AG04449 (cell line): Measurements from ENCODE around the gene CRYBA4.

Experiments used
- CTCF ChIA-PET: fragments of 350-600 bp; formaldehyde crosslinking; extraction: SDS; loops from one replicate; lab custom pipeline; 2021; ENCODE audit warnings: antibody characterized with exemption; lab: Yijun Ruan, JAX
- POLR2A ChIA-PET: fragments of 400-600, 350-600 bp; formaldehyde crosslinking; extraction: SDS; loops from one replicate; lab custom pipeline; 2020; ENCODE audit warnings: antibody characterized with exemption, inconsistent platforms; lab: Yijun Ruan, JAX
- DNase-seq: peaks from one replicate; pipeline ENCODE4 v3.0.0-alpha.2; 2010; ENCODE audit warnings: low read depth, low spot score
- H3K4me3 ChIP-seq: 2 replicates; pipeline ENCODE4 v1.5.1; 2011; ENCODE audit warnings: low read depth, mild to moderate bottlenecking, control low read depth, low read length
- TF ChIP-seq, protein P1 (sequence below): IDR thresholded peaks from one replicate; pipeline ENCODE4 v1.5.1; 2011; ENCODE audit warnings: mild to moderate bottlenecking, moderate library complexity, low read length, control low read depth, inconsistent platforms; ENCODE audit not compliant: insufficient read depth; ENCODE audit errors: missing control alignments

Gene CRYBA4

DNA sequence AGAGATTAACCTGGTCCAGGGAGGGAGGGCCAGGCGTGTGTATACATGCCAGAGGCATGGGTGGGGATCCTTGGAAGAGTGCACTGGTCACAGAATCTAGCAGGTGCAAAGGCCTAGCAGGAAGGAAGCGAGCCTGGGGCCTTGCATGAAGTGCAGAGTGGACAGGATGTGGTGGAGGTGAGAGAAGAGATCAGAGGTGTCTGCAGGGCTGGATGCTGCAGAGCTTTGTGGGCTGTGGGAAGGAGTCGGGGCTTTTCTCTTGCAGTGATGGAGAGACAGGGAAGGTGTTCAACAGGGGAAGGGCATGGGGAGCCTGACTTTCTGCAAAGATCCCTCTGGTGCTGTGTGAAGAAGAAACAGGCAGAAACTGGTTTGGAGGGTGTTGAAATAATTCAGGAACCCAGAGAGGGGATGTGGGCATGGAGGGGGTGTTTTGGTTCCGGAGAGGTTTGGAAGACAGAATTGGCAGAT, 29.3 kb upstream of the CRYBA4 start:
- CTCF ChIA-PET = interaction anchor here (0.9 kb wide), 1 partner anchor 12 kb away, joined by 3 read pairs; no protein-coding TSS in a partner anchor
- H3K4me3 ChIP-seq = no peak overlapping the region
- POLR2A ChIA-PET = no interaction called here

DNA sequence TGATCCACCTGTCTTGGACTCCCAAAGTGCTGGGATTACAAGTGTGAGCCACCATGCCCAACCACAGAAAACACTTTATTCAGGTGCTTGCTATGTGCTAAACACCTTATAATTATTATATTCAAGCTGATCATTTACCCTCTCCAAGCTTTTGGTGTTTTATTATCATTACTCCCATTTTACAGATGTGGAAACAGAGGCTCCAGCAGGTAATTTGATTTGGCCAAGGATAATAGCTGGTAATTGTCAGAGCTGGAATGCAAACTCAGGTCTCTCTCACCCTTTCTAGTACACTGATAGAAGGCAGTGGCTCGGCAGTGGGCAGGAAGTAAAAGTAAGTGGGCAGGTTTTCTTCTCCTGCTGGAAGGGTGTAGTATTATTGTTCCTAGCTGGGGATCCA, 28.0 kb upstream of the CRYBA4 start:
- no peak overlapping the region for H3K4me3 ChIP-seq
- ChIA-PET POLR2A (no interaction called here), CTCF (no interaction called here)
- TF ChIP-seq, protein P1, sequence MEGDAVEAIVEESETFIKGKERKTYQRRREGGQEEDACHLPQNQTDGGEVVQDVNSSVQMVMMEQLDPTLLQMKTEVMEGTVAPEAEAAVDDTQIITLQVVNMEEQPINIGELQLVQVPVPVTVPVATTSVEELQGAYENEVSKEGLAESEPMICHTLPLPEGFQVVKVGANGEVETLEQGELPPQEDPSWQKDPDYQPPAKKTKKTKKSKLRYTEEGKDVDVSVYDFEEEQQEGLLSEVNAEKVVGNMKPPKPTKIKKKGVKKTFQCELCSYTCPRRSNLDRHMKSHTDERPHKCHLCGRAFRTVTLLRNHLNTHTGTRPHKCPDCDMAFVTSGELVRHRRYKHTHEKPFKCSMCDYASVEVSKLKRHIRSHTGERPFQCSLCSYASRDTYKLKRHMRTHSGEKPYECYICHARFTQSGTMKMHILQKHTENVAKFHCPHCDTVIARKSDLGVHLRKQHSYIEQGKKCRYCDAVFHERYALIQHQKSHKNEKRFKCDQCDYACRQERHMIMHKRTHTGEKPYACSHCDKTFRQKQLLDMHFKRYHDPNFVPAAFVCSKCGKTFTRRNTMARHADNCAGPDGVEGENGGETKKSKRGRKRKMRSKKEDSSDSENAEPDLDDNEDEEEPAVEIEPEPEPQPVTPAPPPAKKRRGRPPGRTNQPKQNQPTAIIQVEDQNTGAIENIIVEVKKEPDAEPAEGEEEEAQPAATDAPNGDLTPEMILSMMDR = no peak
- DNase-seq = no peak

More for the DNA sequence above, 29.3 kb upstream of the CRYBA4 start:
- TF ChIP-seq, protein P1 = no peak
- DNase-seq = no peak

DNA sequence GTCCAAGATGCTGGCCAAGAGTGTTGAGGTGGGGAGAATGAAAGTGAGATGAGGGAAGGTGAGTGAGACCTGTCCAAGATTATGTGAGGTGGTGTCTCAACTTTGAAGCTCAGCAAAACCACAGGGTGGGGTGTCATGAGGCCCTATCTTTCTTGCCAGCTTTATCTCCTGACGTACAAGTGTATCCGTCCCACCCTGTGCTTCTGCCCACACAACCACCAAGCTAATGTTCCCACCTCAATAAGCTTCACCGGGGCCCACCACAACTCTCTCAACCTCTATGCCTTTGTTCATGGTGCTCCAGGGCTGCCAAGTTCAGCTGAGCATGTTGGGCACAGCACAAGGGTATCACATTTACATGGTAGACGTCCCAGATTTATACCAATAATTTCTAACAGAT, 24.7 kb upstream of the CRYBA4 start:
- ChIA-PET CTCF (no interaction called here), POLR2A (no interaction called here)
- TF ChIP-seq, protein P1 = no peak
- no peak overlapping the region for H3K4me3 ChIP-seq
- no peak for DNase-seq

DNA sequence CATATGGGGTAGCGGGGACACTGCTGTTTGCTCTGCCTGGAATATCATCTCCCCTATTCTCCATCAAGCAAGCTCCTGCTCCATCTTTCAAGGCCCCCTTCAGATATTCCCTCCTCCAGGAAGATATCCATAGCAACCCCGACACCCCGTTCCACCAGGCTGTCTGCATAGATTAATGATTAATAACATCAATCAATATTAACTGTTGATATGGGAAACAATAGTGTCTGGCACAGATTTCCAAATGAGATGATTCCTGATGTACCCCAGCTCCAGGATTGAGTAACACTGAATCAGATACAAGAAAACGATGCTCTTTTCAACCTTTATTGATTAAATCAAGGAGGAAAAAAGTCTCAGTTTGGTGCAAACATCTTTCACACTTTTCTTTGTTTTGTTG, 24.3 kb upstream of the CRYBA4 start:
- no peak for DNase-seq
- ChIA-PET CTCF (no interaction called here), POLR2A (no interaction called here)
- TF ChIP-seq, protein P1 = no peak
- no peak overlapping the region for H3K4me3 ChIP-seq

DNA sequence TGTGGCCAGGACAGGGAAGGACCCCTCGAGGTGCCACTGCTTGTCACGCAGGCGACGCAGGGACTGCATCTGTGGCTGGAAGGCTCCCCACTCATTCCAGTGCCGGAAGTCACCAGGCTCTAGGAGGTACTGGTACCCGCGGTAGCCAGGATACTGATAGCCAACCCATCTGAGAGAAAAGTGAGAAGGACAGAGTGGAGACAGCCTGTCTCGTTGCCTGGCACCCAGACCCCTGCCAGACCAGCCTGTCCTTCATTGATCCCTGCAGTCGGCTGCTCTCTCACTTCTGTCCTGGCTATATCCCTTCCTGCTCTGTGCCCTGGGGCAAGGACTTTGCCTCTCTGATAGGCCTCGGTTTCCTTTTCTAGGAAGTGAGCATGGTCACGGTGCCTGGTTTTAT, 22.3 kb upstream of the CRYBA4 start:
- no peak for DNase-seq
- CTCF ChIA-PET = no interaction called here
- TF ChIP-seq, protein P1 = no peak
- H3K4me3 ChIP-seq = no peak overlapping the region
- POLR2A ChIA-PET = interaction anchor here (0.7 kb wide), 1 partner anchor 11 kb away, joined by 4 read pairs; no protein-coding TSS in a partner anchor

DNA sequence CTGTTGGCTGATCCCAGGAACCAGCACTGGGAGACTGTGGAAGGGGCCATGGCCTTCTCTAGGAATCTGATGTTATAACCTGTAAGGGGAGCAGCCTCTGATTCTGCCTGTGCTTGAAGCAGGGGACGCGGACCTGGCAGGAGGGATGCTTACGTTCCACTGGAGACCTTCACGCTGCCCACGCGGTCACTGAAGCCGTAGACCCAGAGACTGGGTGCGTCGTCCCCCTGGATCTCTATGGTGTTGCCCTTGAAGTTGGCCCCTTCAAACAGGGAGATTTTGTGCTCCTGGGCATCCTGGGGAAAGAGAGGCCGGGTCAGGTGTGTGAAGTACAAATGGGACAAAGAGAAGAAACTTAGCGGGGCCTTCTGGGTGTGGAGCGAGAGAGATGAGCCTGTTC, 20.0 kb upstream of the CRYBA4 start:
- POLR2A ChIA-PET = no interaction called here
- CTCF ChIA-PET = no interaction called here
- no peak for DNase-seq
- TF ChIP-seq, protein P1 = no peak
- H3K4me3 ChIP-seq = no peak overlapping the region
